Peyer's patch (tissue), 4 donors: ENCODE data around the gene PRRT4. TPM values are rescaled to one million over a fixed set of nuclear protein-coding genes. Genes with fewer than 3 reads are reported as not detected.

Experiments used
- DNase-seq, 3 donors: peaks; one replicate each; pipeline ENCODE4 v3.0.0-alpha.2; 2017 to 2019
- H3K27ac ChIP-seq, 4 donors: fragments of 200-600 bp; sonication (generic); one replicate each; pipeline ENCODE4 v1.5.1; 2016 to 2019
- H3K27me3 ChIP-seq, 2 donors: fragments of 200-600 bp; sonication (generic); one replicate each; pipeline ENCODE4 v1.5.1; 2019
- H3K36me3 ChIP-seq, 3 donors: fragments of 200-600 bp; sonication (generic); one replicate each; pipeline ENCODE4 v1.5.1; 2016 to 2019
- H3K4me1 ChIP-seq, 4 donors: fragments of 200-600 bp; sonication (generic); one replicate each; pipeline ENCODE4 v1.5.1; 2016 to 2019
- H3K4me3 ChIP-seq, 4 donors: fragments of 200-600 bp; sonication (generic); 1 replicate in 3 of 4; 2 replicates in 1 of 4; pipeline ENCODE4 v1.5.1; 2016 to 2019; ENCODE audit warnings: mild to moderate bottlenecking in 1 of 4
- H3K9me3 ChIP-seq, 4 donors: fragments of 200-600 bp; sonication (generic); one replicate each; pipeline ENCODE4 v1.5.1; 2016 to 2019; ENCODE audit warnings: mild to moderate bottlenecking in 1 of 4
- POLR2A ChIP-seq, 2 donors: fragments of 450-650 bp; IDR thresholded peaks; one replicate each; pipeline ENCODE4 v1.5.1; 2017; ENCODE audit warnings: antibody characterized with exemption in 2 of 2, mild to moderate bottlenecking in 2 of 2, moderate library complexity in 2 of 2
- total RNA-seq, 4 donors: library from RNA; depleted of rRNA; stranded (reverse); fragments of >200 nt; gene quantifications; one replicate each; pipeline ENCODE4 v1.1.0, GENCODE V29; 2016
- TF ChIP-seq, protein P1 (sequence below), 6 experiments: fragments of 450-650 bp in 4 of 6; fragments of 200-600 bp in 2 of 6; sonication (generic) in 1 of 6; IDR thresholded peaks; one replicate each; pipeline ENCODE4 v1.5.1; 2017 to 2019; ENCODE audit warnings: antibody characterized with exemption in 6 of 6, mild to moderate bottlenecking in 3 of 6, moderate library complexity in 1 of 6

PRRT4 gene
- total RNA-seq, 4 donors from 2014 or later = 0.66 TPM; not detected in 3

- TF ChIP-seq POLR2A (IDR thresholded peaks at IDR 0.05) = no peak
- TF ChIP-seq, protein P1, sequence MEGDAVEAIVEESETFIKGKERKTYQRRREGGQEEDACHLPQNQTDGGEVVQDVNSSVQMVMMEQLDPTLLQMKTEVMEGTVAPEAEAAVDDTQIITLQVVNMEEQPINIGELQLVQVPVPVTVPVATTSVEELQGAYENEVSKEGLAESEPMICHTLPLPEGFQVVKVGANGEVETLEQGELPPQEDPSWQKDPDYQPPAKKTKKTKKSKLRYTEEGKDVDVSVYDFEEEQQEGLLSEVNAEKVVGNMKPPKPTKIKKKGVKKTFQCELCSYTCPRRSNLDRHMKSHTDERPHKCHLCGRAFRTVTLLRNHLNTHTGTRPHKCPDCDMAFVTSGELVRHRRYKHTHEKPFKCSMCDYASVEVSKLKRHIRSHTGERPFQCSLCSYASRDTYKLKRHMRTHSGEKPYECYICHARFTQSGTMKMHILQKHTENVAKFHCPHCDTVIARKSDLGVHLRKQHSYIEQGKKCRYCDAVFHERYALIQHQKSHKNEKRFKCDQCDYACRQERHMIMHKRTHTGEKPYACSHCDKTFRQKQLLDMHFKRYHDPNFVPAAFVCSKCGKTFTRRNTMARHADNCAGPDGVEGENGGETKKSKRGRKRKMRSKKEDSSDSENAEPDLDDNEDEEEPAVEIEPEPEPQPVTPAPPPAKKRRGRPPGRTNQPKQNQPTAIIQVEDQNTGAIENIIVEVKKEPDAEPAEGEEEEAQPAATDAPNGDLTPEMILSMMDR (IDR thresholded peaks at IDR 0.05) = no peak
- Histone ChIP-seq H3K36me3 (peaks cover 0 to 85% (median 4%) of the 10 kb centered on the region in 3 donors), H3K9me3 (no peaks in the 10 kb centered on the region), H3K4me3 (no peak overlapping the region), H3K27me3 (no peaks in the 10 kb centered on the region), H3K4me1 (no peaks in the 10 kb centered on the region), H3K27ac (no peak overlapping the region)
- DNase-seq = no peak
Observed at GRCh38 chr7:128318691-128319090, 42.8 kb downstream of the PRRT4 start.

DNA sequence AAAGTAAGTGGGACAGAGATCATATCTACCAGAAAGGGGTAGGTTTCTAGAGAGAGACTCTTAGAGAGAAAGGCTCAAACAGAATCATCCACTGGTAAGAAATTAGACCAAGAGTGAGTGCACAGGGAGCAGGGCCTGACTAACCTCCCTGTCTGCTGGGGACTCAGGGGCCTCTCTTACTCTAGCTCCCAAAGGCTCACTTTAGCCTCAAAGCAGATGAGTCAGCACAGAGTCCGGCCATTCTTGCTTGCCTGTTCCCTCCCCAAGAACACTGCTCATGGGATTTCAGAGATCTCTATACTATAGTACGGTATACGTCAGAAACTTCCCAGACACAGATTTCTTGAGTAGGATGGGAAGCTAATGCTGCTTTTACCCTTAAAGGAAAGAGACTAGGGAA, 50.5 kb downstream of the PRRT4 start:
- H3K27ac ChIP-seq = no peak overlapping the region
- no peak for DNase-seq
- peaks cover 0 to 90% (median 4%) of the 10 kb centered on the region in 3 donors for H3K36me3 ChIP-seq
- no peak for TF ChIP-seq POLR2A (IDR thresholded peaks at IDR 0.05)
- TF ChIP-seq, protein P1 (IDR thresholded peaks at IDR 0.05) = no peak
- H3K27me3 ChIP-seq = no peaks in the 10 kb centered on the region
- H3K4me3 ChIP-seq = no peak overlapping the region
- no peaks in the 10 kb centered on the region for H3K4me1 ChIP-seq
- H3K9me3 ChIP-seq = no peaks in the 10 kb centered on the region

DNA sequence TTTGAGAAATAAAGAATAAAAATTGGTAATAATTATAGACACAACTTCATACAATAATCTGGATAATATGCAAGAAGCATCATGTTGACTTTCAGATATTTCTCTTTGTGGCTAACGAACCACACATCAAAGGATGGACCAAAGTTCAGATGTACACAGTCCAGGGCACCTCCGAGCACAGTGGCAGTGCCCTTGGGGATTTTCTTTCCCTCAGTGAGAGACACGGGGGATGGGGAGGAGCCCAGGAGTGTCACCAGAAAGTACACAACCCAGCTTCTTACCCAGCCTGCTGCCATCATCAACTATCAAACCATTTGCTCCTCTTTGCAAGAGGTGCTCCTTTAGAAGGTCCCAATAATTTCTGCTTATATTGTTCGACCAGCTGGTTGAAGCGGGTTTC, 51.0 kb downstream of the PRRT4 start:
- TF ChIP-seq, protein P1 (IDR thresholded peaks at IDR 0.05) = no peak
- no peak for TF ChIP-seq POLR2A (IDR thresholded peaks at IDR 0.05)
- Histone ChIP-seq H3K27me3 (no peaks in the 10 kb centered on the region), H3K27ac (no peak overlapping the region), H3K4me3 (no peak overlapping the region), H3K4me1 (no peaks in the 10 kb centered on the region), H3K9me3 (no peaks in the 10 kb centered on the region), H3K36me3 (peaks cover 0 to 90% (median 4%) of the 10 kb centered on the region in 3 donors)
- no peak for DNase-seq

- TF ChIP-seq, protein P1 (IDR thresholded peaks at IDR 0.05) = no peak
- no peak for TF ChIP-seq POLR2A (IDR thresholded peaks at IDR 0.05)
- Histone ChIP-seq H3K4me3 (no peak overlapping the region), H3K36me3 (peaks cover 0 to 86% (median 0%) of the 10 kb centered on the region in 3 donors), H3K9me3 (no peaks in the 10 kb centered on the region), H3K27ac (no peak overlapping the region), H3K27me3 (no peaks in the 10 kb centered on the region), H3K4me1 (no peaks in the 10 kb centered on the region)
- no peak for DNase-seq
Observed at GRCh38 chr7:128309976-128310375, 51.5 kb downstream of the PRRT4 start.

DNA sequence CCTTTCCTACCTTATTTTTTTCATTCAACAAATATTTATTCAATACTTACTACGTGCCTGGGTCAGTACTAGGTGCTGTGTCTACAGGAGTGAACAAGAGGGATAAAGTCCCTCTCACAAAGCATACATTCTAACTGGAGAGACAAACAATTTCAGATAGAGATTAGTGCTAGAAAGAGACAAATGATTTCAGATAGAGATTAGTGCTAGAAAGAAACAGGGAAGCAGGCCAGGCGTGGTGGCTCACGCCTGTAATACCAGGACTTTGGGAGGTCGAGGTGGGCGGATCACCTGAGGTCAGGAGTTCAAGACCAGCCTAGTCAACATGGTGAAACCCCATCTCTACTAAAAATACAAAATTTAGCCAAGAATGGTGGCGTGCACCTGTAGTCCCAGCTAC, 52.4 kb downstream of the PRRT4 start:
- Histone ChIP-seq H3K9me3 (no peaks in the 10 kb centered on the region), H3K36me3 (peaks cover 0 to 77% (median 0%) of the 10 kb centered on the region in 3 donors), H3K27ac (no peak overlapping the region), H3K4me1 (no peaks in the 10 kb centered on the region), H3K27me3 (no peaks in the 10 kb centered on the region), H3K4me3 (no peak overlapping the region)
- no peak for TF ChIP-seq POLR2A (IDR thresholded peaks at IDR 0.05)
- TF ChIP-seq, protein P1 (IDR thresholded peaks at IDR 0.05) = no peak
- DNase-seq = no peak

DNA sequence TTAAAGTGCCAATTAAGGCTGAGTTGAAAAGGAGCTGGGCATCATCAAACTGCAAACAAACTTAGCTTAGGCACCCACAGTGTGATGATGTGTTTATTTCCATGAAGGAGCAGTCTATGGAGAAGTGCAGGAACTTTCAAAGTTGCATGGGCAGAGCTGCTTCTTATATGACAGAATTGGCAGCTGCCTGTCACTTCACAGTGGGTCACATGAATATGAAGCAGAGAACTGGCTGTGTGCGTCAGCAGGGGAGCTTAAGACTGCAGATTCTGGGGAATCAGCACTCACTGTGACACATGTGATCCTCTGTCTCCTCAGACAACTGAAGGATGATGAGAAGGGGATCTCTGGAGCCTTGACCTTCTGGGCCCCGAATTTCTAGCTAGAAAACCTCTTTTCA, 54.4 kb downstream of the PRRT4 start:
- H3K27ac ChIP-seq = no peak overlapping the region
- H3K4me1 ChIP-seq = no peaks in the 10 kb centered on the region
- no peak for TF ChIP-seq POLR2A (IDR thresholded peaks at IDR 0.05)
- TF ChIP-seq, protein P1 (IDR thresholded peaks at IDR 0.05) = no peak
- no peak for DNase-seq
- H3K36me3 ChIP-seq = peaks cover 0 to 70% (median 0%) of the 10 kb centered on the region in 3 donors
- no peak overlapping the region for H3K4me3 ChIP-seq
- H3K9me3 ChIP-seq = no peaks in the 10 kb centered on the region
- no peaks in the 10 kb centered on the region for H3K27me3 ChIP-seq
